PFSK-1 (cell line): Measurements from ENCODE around the gene ADAD1.

ENCODE experiments used
- FOXP2 ChIP-seq: optimal IDR thresholded peaks from 2 replicates; pipeline ENCODE3; 2011; ENCODE audit warnings: borderline replicate concordance, control low read depth, inconsistent platforms; ENCODE audit not compliant: insufficient read depth; ENCODE audit errors: extremely low read length, extremely low read depth
- POLR2AphosphoS5 ChIP-seq: IDR thresholded peaks from 2 replicates; pipeline ENCODE4 v1.6.1; 2012; ENCODE audit warnings: low read depth, mild to moderate bottlenecking, control low read depth, low read length, moderate library complexity
- SIN3A ChIP-seq: IDR thresholded peaks from 2 replicates; pipeline ENCODE4 v1.6.1; 2012; ENCODE audit warnings: mild to moderate bottlenecking, low read length, moderate library complexity, borderline replicate concordance; ENCODE audit not compliant: insufficient read depth
- TAF1 ChIP-seq: IDR thresholded peaks from 2 replicates; pipeline ENCODE4 v1.6.1; 2012; ENCODE audit warnings: low read length, control low read depth, borderline replicate concordance; ENCODE audit not compliant: insufficient read depth
- TF ChIP-seq, protein P1 (sequence below), 2 experiments: IDR thresholded peaks; 2 replicates each; pipeline versions ENCODE4 v1.6.1 to v1.8.0; 2011 to 2012; ENCODE audit warnings: low read depth in 2 of 2, low read length in 2 of 2, control low read depth in 1 of 2, inconsistent platforms in 1 of 2, mild to moderate bottlenecking in 1 of 2, moderate library complexity in 1 of 2; ENCODE audit not compliant: insufficient read depth in 1 of 2

ADAD1 gene

DNA sequence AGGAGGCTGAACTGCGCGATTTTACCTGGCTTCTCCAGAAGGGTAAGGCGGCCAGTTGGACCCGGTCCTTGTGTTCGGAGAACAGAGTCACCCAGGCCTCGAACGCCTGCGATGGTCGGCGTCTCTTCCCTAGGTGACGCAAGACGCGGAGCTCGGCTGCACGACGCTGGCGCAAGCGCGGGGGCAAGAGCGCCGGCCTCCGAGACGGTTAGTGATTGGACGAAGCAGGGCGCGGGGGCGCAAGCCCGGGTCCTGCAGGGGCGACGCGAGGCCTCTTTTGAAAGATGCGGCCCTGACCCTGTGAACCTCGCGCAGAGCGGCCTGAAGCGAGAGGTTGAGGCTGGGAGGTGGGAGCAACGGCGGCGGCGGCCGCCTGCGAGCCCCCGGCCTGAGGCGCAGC lies 428 bp downstream of the ADAD1 start:
- TF ChIP-seq, protein P1, sequence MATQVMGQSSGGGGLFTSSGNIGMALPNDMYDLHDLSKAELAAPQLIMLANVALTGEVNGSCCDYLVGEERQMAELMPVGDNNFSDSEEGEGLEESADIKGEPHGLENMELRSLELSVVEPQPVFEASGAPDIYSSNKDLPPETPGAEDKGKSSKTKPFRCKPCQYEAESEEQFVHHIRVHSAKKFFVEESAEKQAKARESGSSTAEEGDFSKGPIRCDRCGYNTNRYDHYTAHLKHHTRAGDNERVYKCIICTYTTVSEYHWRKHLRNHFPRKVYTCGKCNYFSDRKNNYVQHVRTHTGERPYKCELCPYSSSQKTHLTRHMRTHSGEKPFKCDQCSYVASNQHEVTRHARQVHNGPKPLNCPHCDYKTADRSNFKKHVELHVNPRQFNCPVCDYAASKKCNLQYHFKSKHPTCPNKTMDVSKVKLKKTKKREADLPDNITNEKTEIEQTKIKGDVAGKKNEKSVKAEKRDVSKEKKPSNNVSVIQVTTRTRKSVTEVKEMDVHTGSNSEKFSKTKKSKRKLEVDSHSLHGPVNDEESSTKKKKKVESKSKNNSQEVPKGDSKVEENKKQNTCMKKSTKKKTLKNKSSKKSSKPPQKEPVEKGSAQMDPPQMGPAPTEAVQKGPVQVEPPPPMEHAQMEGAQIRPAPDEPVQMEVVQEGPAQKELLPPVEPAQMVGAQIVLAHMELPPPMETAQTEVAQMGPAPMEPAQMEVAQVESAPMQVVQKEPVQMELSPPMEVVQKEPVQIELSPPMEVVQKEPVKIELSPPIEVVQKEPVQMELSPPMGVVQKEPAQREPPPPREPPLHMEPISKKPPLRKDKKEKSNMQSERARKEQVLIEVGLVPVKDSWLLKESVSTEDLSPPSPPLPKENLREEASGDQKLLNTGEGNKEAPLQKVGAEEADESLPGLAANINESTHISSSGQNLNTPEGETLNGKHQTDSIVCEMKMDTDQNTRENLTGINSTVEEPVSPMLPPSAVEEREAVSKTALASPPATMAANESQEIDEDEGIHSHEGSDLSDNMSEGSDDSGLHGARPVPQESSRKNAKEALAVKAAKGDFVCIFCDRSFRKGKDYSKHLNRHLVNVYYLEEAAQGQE (IDR thresholded peaks at IDR 0.05; ENCODE audit: insufficient read depth in 1 of 2, low read depth in 2 of 2, low read length in 2 of 2) = no peak
- no peak for TF ChIP-seq FOXP2
- TF ChIP-seq SIN3A = no peak
- no peak for TF ChIP-seq POLR2AphosphoS5
- no peak for TF ChIP-seq TAF1

DNA sequence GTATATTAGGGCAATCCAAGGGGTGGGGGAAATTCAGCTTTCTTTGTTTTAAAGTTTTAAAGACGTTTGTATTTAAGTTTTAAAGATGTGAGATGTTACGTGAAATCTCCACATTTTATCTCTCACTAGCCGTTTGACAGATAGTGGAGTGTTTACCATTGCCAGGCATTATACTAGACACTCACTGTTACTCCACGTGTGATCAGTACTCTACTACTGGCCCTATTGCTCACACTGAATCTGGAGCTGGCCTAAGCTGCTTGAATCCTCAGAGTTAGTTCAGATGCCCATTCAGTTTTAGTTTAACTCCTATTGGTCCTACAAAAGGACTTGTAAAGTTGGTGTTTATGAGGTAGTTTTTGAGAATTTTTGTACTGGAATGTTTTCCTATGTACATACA lies 4.5 kb downstream of the ADAD1 start:
- TF ChIP-seq TAF1 = no peak
- no peak for TF ChIP-seq POLR2AphosphoS5
- no peak for TF ChIP-seq SIN3A
- no peak for TF ChIP-seq FOXP2
- TF ChIP-seq, protein P1 (IDR thresholded peaks at IDR 0.05; ENCODE audit: insufficient read depth in 1 of 2, low read depth in 2 of 2, low read length in 2 of 2) = no peak

DNA sequence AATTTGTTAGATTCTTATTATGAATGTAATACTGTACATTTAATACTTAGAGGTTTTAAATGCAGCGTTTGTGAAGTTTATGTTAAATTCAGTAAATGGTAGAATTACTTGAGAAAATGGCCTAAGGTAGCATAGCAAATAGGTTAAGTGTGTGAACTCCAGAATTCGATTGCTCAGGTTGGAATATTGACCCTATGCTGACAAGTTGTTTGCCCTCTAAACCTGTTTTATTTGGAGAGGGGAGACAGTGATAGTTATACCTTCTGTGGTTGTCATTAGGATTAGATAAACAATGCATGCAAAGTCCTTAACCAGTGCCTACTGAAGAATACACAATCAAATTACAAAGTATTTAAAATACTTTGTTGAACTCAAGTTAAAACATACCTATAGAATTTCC lies 5.4 kb downstream of the ADAD1 start:
- TF ChIP-seq FOXP2 = no peak
- no peak for TF ChIP-seq POLR2AphosphoS5
- TF ChIP-seq, protein P1 (IDR thresholded peaks at IDR 0.05; ENCODE audit: insufficient read depth in 1 of 2, low read depth in 2 of 2, low read length in 2 of 2) = no peak
- no peak for TF ChIP-seq TAF1
- no peak for TF ChIP-seq SIN3A

- no peak for TF ChIP-seq SIN3A
- TF ChIP-seq TAF1 = no peak
- no peak for TF ChIP-seq POLR2AphosphoS5
- no peak for TF ChIP-seq FOXP2
- TF ChIP-seq, protein P1 (IDR thresholded peaks at IDR 0.05; ENCODE audit: insufficient read depth in 1 of 2, low read depth in 2 of 2, low read length in 2 of 2) = no peak
These were observed 14.5 kb downstream of the ADAD1 start for GRCh38 chr4:122393276-122393675.

DNA sequence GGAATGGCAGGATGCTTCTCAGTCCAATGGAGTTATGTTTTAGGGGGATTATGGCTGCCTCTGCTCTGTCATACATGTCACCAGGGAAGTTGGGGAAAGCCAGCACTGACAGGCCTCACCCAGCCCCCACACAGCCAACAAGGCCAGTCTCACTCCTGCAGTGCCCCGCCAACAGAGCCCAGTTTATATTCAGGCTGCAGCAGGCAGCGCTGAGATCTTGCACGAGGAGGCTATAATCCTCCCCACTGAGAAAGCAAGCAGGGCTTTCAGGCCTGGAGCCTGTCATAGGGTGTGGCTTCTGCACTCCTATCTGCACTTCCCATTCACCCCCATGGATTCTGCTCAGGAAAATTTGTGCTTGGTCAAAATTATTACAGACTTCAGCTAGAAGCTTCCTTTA lies 25.1 kb downstream of the ADAD1 start:
- TF ChIP-seq TAF1 (no peak), FOXP2 (no peak), POLR2AphosphoS5 (no peak)
- TF ChIP-seq, protein P1 (IDR thresholded peaks at IDR 0.05; ENCODE audit: insufficient read depth in 1 of 2, low read depth in 2 of 2, low read length in 2 of 2) = no peak
